Parathyroid adenoma (tissue), 2 donors: ENCODE results near the gene LARGE1.

Experiments used
- H2AFZ ChIP-seq: fragments of 300-600 bp; sonication (generic); one replicate; pipeline ENCODE4 v1.7.0; 2017; ENCODE audit warnings: antibody characterized with exemption, mild to moderate bottlenecking
- H3K27ac ChIP-seq: fragments of 300-600 bp; sonication (generic); one replicate; pipeline ENCODE4 v1.7.0; 2017
- H3K27me3 ChIP-seq: fragments of 300-600 bp; sonication (generic); one replicate; pipeline ENCODE4 v1.7.0; 2017; ENCODE audit warnings: low read length; ENCODE audit not compliant: control insufficient read depth, insufficient read depth
- H3K36me3 ChIP-seq: fragments of 300-600 bp; sonication (generic); one replicate; pipeline ENCODE4 v1.7.0; 2017; ENCODE audit warnings: low read length; ENCODE audit not compliant: control insufficient read depth, insufficient read depth
- H3K4me1 ChIP-seq: fragments of 300-600 bp; sonication (generic); one replicate; pipeline ENCODE4 v1.7.0; 2017; ENCODE audit warnings: control low read depth
- H3K4me2 ChIP-seq: fragments of 300-600 bp; sonication (generic); one replicate; pipeline ENCODE4 v1.7.0; 2017; ENCODE audit warnings: low read length
- H3K4me3 ChIP-seq: fragments of 300-600 bp; sonication (generic); one replicate; pipeline ENCODE4 v1.7.0; 2017; ENCODE audit warnings: low read depth, low read length
- H3K79me2 ChIP-seq: fragments of 300-600 bp; sonication (generic); one replicate; pipeline ENCODE4 v1.7.0; 2017; ENCODE audit warnings: control low read depth
- H3K9ac ChIP-seq: fragments of 300-600 bp; sonication (generic); one replicate; pipeline ENCODE4 v1.7.0; 2017; ENCODE audit warnings: mild to moderate bottlenecking
- H3K9me3 ChIP-seq: fragments of 300-600 bp; sonication (generic); one replicate; pipeline ENCODE4 v1.7.0; 2017; ENCODE audit warnings: low read length; ENCODE audit not compliant: control insufficient read depth
- TF ChIP-seq, protein P1 (sequence below): fragments of 300-600 bp; sonication (generic); IDR thresholded peaks from one replicate; pipeline ENCODE4 v1.7.0; 2017; ENCODE audit warnings: antibody characterized with exemption, mild to moderate bottlenecking
- donor health status: primary hyperparathyroidism.

Gene LARGE1

DNA sequence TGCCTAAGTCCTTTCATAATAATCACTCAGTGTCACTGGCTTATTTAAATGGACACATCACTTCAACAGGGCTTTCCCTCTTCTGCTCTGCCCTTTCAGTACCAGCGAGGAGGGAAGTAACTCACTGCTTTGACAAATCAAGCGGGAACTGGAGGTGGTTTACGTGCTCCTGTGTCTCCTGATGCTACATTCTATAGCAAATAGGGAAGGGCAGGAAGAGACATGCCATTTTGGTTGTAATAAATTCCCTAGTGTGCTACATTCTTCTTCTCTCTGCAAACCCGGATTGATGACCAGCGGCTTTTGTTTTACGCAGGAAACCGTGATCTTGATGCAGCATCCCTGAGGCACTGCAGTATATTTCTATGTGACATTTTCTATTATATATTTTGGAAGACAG is 491.0 kb downstream of the LARGE1 start:
- TF ChIP-seq, protein P1, sequence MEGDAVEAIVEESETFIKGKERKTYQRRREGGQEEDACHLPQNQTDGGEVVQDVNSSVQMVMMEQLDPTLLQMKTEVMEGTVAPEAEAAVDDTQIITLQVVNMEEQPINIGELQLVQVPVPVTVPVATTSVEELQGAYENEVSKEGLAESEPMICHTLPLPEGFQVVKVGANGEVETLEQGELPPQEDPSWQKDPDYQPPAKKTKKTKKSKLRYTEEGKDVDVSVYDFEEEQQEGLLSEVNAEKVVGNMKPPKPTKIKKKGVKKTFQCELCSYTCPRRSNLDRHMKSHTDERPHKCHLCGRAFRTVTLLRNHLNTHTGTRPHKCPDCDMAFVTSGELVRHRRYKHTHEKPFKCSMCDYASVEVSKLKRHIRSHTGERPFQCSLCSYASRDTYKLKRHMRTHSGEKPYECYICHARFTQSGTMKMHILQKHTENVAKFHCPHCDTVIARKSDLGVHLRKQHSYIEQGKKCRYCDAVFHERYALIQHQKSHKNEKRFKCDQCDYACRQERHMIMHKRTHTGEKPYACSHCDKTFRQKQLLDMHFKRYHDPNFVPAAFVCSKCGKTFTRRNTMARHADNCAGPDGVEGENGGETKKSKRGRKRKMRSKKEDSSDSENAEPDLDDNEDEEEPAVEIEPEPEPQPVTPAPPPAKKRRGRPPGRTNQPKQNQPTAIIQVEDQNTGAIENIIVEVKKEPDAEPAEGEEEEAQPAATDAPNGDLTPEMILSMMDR, result no peak
- no peaks in the 10 kb centered on the region for H3K36me3 ChIP-seq
- H3K4me3 ChIP-seq, result no peak overlapping the region
- no peak overlapping the region for H2AFZ ChIP-seq
- no peaks in the 10 kb centered on the region for H3K79me2 ChIP-seq
- no peaks in the 10 kb centered on the region for H3K4me1 ChIP-seq
- H3K4me2 ChIP-seq, result no peak overlapping the region
- no peaks in the 10 kb centered on the region for H3K9me3 ChIP-seq
- no peak overlapping the region for H3K9ac ChIP-seq
- no peak overlapping the region for H3K27ac ChIP-seq
- no peaks in the 10 kb centered on the region for H3K27me3 ChIP-seq

DNA sequence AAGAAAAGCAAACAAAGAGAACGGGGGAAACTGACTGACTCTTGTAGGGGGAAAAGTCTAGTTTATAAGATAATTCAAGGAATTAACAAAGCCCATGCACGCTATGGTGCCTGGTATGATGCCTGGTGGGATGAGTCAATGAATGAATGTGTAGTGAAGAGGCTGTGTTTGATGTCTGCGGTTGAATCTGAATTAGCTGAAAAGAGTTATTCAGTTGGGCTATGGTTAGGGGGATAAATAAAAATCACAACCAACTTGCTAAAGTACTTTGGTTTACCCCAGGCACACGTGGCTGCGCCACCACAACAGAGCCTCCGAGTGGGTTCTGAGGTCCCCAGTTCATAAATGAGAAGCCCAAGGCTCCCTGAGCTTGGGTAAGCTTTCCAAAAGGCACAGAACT is 492.8 kb downstream of the LARGE1 start:
- H3K4me2 ChIP-seq, result no peak overlapping the region
- H3K27me3 ChIP-seq, result no peaks in the 10 kb centered on the region
- H2AFZ ChIP-seq, result no peak overlapping the region
- no peak overlapping the region for H3K27ac ChIP-seq
- H3K4me3 ChIP-seq, result no peak overlapping the region
- H3K79me2 ChIP-seq, result no peaks in the 10 kb centered on the region
- TF ChIP-seq, protein P1, result no peak
- H3K9me3 ChIP-seq, result no peaks in the 10 kb centered on the region
- H3K36me3 ChIP-seq, result no peaks in the 10 kb centered on the region
- H3K9ac ChIP-seq, result no peak overlapping the region
- no peaks in the 10 kb centered on the region for H3K4me1 ChIP-seq

DNA sequence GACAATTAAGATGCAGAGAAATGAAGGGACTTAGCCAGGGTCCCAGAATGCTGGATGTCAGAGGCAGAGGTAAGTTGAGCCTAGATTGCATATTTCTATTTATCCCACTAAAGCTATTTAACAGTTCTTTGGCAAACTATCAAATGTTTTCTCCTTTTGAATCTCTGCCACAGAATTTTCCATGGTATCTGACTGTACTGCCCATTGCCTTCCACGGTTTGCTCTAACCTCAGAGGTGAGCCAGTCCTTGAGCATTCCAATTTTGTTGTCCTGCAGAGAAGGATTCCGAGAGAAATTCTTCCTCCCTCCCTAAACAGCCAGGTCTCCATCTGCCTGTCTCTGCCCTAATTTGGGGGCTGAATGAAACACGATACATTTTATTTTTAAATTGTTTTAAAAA is 493.8 kb downstream of the LARGE1 start:
- TF ChIP-seq, protein P1, result no peak
- no peak overlapping the region for H3K27ac ChIP-seq
- H2AFZ ChIP-seq, result no peak overlapping the region
- H3K4me1 ChIP-seq, result no peaks in the 10 kb centered on the region
- H3K27me3 ChIP-seq, result no peaks in the 10 kb centered on the region
- H3K9ac ChIP-seq, result no peak overlapping the region
- no peaks in the 10 kb centered on the region for H3K36me3 ChIP-seq
- H3K4me3 ChIP-seq, result no peak overlapping the region
- no peak overlapping the region for H3K4me2 ChIP-seq
- H3K9me3 ChIP-seq, result no peaks in the 10 kb centered on the region
- no peaks in the 10 kb centered on the region for H3K79me2 ChIP-seq

DNA sequence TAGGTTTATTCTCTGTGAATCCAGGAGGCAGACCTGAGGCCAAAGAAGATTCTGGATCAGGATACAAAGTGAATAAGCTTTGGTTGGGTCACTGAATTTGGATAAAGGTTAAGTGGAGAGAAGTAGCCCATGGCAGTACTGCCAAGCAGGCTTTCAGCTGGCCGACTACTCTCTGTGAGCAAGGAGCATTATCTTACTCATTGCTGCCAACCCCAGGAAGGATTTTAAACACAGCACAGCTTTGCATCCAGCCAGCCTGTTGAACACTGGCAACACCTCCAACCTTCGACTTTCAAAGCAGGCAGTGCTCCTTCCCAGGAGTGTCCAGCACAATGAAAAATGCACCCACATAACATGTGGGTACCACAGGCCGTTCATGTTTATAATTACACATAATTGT is 498.4 kb downstream of the LARGE1 start:
- Histone ChIP-seq H3K27me3 (no peaks in the 10 kb centered on the region), H3K79me2 (no peaks in the 10 kb centered on the region), H2AFZ (no peak overlapping the region), H3K4me1 (no peaks in the 10 kb centered on the region), H3K9ac (no peak overlapping the region), H3K36me3 (no peaks in the 10 kb centered on the region), H3K9me3 (no peaks in the 10 kb centered on the region), H3K4me2 (no peak overlapping the region), H3K27ac (no peak overlapping the region), H3K4me3 (no peak overlapping the region)
- TF ChIP-seq, protein P1, result no peak

DNA sequence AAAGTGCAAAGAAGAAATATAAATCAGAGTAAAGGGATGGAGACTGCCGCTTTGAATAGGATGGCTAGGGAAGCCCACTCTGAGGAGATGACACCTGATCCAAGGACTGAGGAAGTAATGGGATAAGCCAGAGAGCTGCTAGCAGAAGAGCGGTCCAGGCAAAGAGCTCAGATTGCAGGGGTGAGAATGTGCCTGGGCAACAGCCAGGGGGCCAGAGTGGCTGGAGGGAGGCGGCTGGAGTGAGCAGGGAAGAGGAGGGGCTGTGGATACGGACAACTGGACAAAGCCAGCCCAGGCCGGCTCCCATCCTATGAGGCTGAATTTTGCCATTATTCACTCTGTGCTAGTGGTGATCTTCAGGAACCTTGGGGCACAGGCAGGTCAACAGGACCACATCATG is 501.8 kb downstream of the LARGE1 start:
- TF ChIP-seq, protein P1, result no peak
- Histone ChIP-seq H3K4me1 (no peaks in the 10 kb centered on the region), H3K4me3 (no peak overlapping the region)

More for the DNA sequence above, 501.8 kb downstream of the LARGE1 start:
- H3K79me2 ChIP-seq, result no peaks in the 10 kb centered on the region
- H3K27me3 ChIP-seq, result no peaks in the 10 kb centered on the region
- no peak overlapping the region for H2AFZ ChIP-seq
- no peaks in the 10 kb centered on the region for H3K9me3 ChIP-seq
- no peaks in the 10 kb centered on the region for H3K36me3 ChIP-seq
- H3K27ac ChIP-seq, result no peak overlapping the region
- no peak overlapping the region for H3K9ac ChIP-seq
- H3K4me2 ChIP-seq, result no peak overlapping the region
